Nephron progenitor cell (in vitro differentiated cells): Measurements from ENCODE around the gene ASIC2.

Source experiments
- DNase-seq: peaks from one replicate; pipeline ENCODE4 v3.0.0; 2021
- H3K27ac Mint-ChIP-seq: 2 replicates; pipeline ENCODE4 v1.8.0; 2021; ENCODE audit warnings: mild to moderate bottlenecking, moderate library complexity, mixed read lengths
- H3K27me3 Mint-ChIP-seq: 2 replicates; pipeline ENCODE4 v1.8.0; 2021; ENCODE audit warnings: mild to moderate bottlenecking, low read depth, mixed read lengths; ENCODE audit not compliant: poor library complexity
- H3K36me3 Mint-ChIP-seq: 2 replicates; pipeline ENCODE4 v1.8.0; 2021; ENCODE audit warnings: low read depth, mixed read lengths
- H3K4me1 Mint-ChIP-seq: 2 replicates; pipeline ENCODE4 v1.8.0; 2021; ENCODE audit warnings: mixed read lengths
- H3K4me3 Mint-ChIP-seq: 2 replicates; pipeline ENCODE4 v1.8.0; 2021; ENCODE audit warnings: mild to moderate bottlenecking, moderate library complexity, mixed read lengths
- H3K9me3 Mint-ChIP-seq: 2 replicates; pipeline ENCODE4 v1.8.0; 2021; ENCODE audit warnings: mild to moderate bottlenecking, moderate library complexity, mixed read lengths
- CTCF ChIP-seq: fragments of 200-600 bp; sonication (generic); IDR thresholded peaks from 2 replicates; pipeline ENCODE4 v1.5.0; 2021; ENCODE audit warnings: antibody characterized with exemption

Gene ASIC2

GRCh38 chr17:33294994-33295393, 1.9 kb upstream of the ASIC2 start:
- TF ChIP-seq CTCF: no peak
- no peaks in the 10 kb centered on the region for H3K36me3 Mint-ChIP-seq
- H3K4me3 Mint-ChIP-seq: no peak overlapping the region
- no peak for DNase-seq
- H3K27me3 Mint-ChIP-seq: peaks cover 44% of the 10 kb centered on the region
- H3K27ac Mint-ChIP-seq: no peak overlapping the region
- H3K9me3 Mint-ChIP-seq: peaks cover 9% of the 10 kb centered on the region
- H3K4me1 Mint-ChIP-seq: peaks cover 17% of the 10 kb centered on the region

- no peaks in the 10 kb centered on the region for H3K36me3 Mint-ChIP-seq
- no peaks in the 10 kb centered on the region for H3K9me3 Mint-ChIP-seq
- peak overlapping the region; percentile 80 for H3K4me3 Mint-ChIP-seq
- peaks cover 53% of the 10 kb centered on the region for H3K27me3 Mint-ChIP-seq
- no peak overlapping the region for H3K27ac Mint-ChIP-seq
- H3K4me1 Mint-ChIP-seq: peaks cover 17% of the 10 kb centered on the region
- DNase-seq: peak; percentile 71
- peak; percentile 64 for TF ChIP-seq CTCF
These were observed 704 bp downstream of the ASIC2 start for GRCh38 chr17:33292201-33292980.

GRCh38 chr17:33291248-33292200, 1.6 kb downstream of the ASIC2 start:
- peaks cover 17% of the 10 kb centered on the region for H3K4me1 Mint-ChIP-seq
- TF ChIP-seq CTCF: no peak
- no peak overlapping the region for H3K27ac Mint-ChIP-seq
- H3K27me3 Mint-ChIP-seq: peaks cover 47% of the 10 kb centered on the region
- DNase-seq: peak; percentile 66
- H3K36me3 Mint-ChIP-seq: no peaks in the 10 kb centered on the region
- H3K9me3 Mint-ChIP-seq: no peaks in the 10 kb centered on the region
- peak overlapping the region; percentile 93 for H3K4me3 Mint-ChIP-seq

- Mint-ChIP-seq H3K9me3 (no peaks in the 10 kb centered on the region), H3K36me3 (no peaks in the 10 kb centered on the region), H3K4me3 (peak overlapping the region; percentile 30), H3K27me3 (peaks cover 46% of the 10 kb centered on the region), H3K4me1 (peaks cover 17% of the 10 kb centered on the region), H3K27ac (no peak overlapping the region)
- TF ChIP-seq CTCF: no peak
- no peak for DNase-seq
These were observed 2.8 kb downstream of the ASIC2 start for GRCh38 chr17:33290253-33290652.

GRCh38 chr17:33288954-33289353, 4.1 kb downstream of the ASIC2 start:
- Mint-ChIP-seq H3K36me3 (no peaks in the 10 kb centered on the region), H3K27me3 (peaks cover 33% of the 10 kb centered on the region), H3K9me3 (no peaks in the 10 kb centered on the region), H3K4me3 (no peak overlapping the region), H3K27ac (no peak overlapping the region), H3K4me1 (peaks cover 17% of the 10 kb centered on the region)
- DNase-seq: no peak
- TF ChIP-seq CTCF: no peak
